Fibroblast of lung (primary cell): ENCODE results near the gene WWC2.

ENCODE experiments used
- EZH2 ChIP-seq: IDR thresholded peaks from 2 replicates; pipeline ENCODE4 v1.5.1; 2012; ENCODE audit warnings: low read length, control low read depth, mild to moderate bottlenecking; ENCODE audit errors: missing control alignments
- TF ChIP-seq, protein P1 (sequence below), 2 donors: IDR thresholded peaks in 1 of 2; conservative IDR thresholded peaks in 1 of 2; 1 replicate in 1 of 2; 2 replicates in 1 of 2; pipeline ENCODE4 v1.5.1; 2011 to 2012; ENCODE audit warnings: low read length in 2 of 2, control low read depth in 1 of 2, inconsistent platforms in 1 of 2, low read depth in 1 of 2, mild to moderate bottlenecking in 1 of 2

DNA sequence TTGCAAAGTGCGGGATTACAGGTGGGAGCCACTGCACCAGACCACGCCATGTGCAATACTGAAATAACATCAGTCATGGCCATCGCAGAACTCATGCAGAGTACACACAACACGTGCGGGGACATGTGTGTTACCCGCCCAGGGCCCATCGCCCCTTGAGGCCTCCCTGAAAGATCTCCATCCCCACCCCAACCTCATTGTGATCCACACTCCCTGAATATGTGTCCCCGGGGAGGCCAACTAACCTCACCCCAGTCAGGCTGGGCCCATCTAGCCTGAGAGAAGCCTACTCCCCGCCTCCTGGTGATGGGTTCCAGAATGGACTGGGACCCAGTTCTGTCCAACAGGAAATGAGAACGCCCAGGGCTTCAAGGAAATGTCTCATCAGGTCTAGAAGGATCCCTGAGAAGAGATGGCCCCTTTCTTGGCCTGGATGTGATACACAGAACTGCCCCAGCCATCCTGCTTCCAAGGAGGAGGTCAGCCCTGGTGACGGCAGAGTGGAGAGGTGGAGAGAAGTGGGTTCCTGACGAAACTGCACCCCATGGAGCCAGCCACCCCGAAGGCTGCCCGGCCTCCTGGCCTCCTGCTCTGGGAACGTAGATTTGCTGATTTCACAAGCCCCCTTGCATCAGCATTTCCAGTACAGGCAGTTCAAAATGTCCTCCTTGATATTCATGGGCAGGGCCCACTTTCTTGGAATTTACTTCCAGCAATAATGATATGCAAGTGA, 245.6 kb downstream of the WWC2 start:
- TF ChIP-seq, protein P1, sequence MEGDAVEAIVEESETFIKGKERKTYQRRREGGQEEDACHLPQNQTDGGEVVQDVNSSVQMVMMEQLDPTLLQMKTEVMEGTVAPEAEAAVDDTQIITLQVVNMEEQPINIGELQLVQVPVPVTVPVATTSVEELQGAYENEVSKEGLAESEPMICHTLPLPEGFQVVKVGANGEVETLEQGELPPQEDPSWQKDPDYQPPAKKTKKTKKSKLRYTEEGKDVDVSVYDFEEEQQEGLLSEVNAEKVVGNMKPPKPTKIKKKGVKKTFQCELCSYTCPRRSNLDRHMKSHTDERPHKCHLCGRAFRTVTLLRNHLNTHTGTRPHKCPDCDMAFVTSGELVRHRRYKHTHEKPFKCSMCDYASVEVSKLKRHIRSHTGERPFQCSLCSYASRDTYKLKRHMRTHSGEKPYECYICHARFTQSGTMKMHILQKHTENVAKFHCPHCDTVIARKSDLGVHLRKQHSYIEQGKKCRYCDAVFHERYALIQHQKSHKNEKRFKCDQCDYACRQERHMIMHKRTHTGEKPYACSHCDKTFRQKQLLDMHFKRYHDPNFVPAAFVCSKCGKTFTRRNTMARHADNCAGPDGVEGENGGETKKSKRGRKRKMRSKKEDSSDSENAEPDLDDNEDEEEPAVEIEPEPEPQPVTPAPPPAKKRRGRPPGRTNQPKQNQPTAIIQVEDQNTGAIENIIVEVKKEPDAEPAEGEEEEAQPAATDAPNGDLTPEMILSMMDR (conservative IDR thresholded peaks at IDR 0.05 in 1 of 2, IDR thresholded peaks at IDR 0.05 in 1 of 2; ENCODE audit: low read depth in 1 of 2, low read length in 2 of 2), result no peak
- TF ChIP-seq EZH2, result no peak
